ENCODE results near the gene ZIC2. TPM values are rescaled to one million over a fixed set of nuclear protein-coding genes. Genes with fewer than 3 reads are reported as not detected.

Gene ZIC2
- total RNA-seq, 1 experiment from 2014 or later = 426 TPM

DNA sequence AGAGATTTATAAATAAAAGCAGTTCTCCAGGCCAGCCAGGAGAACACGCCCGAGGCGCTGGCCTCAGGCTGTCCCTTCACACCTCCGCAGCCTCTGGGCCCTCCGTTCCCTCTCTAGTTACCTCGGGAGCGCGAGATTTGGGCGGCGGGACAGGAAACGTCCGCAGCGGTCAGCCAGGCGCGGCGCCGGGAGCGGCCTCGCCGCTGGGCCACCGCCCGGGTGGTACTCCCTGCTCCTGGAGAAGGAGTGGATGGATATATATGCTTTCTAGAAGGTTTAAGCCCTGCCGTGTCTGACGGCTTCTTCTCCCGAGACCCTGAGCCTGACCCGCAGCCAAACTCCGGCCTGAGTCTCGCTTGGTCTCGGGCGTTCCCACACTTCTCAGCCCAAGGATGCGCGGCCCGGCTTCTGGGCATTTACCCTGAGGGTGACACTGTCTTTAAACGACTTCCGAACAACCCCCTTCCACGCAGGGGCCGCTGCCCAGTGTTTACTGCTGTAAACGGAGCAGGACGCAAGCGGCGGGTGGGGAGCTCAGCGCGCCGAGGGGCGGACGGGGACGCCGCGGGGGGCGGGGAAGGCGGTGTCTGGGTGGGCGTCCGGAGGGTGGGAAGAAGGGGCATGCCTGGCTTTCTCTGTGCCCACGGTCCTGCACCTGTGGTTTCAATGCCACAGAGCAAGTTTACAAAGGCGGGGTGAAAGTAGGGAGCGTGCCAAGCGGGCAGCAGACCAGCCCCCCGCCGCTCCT is 2.0 kb upstream of the ZIC2 start:
- no peak overlapping the region for H2BK120ac ChIP-seq (ENCODE audit: low read depth, low read length, poor library complexity, severe bottlenecking)
- H3K56ac ChIP-seq (ENCODE audit: insufficient read length, low read depth, low read length) = no peak overlapping the region
- peak overlapping the region in 2 of 3 experiments; percentile 79 to 80; a peak in 5 of 7 replicates for H3K27ac Mint-ChIP-seq
- no peak overlapping the region for H2BK5ac ChIP-seq (ENCODE audit: insufficient read length, low read length)
- peaks cover 41 to 45% of the 10 kb centered on the region in 2 experiments for H3K4me1 Mint-ChIP-seq
- no peak overlapping the region for H3K27ac ChIP-seq (ENCODE audit: insufficient read length, low read depth, low read length)
- peak overlapping the region; percentile 85 for H3K4me2 ChIP-seq (ENCODE audit: insufficient read depth, insufficient read length, low read length)
- H3K79me1 ChIP-seq (ENCODE audit: insufficient read depth, low read depth, low read length, poor library complexity, severe bottlenecking) = peaks cover 3% of the 10 kb centered on the region
- no peaks in the 10 kb centered on the region for H3K9me3 ChIP-seq (ENCODE audit: control insufficient read depth, low read depth, low read length)
- H3K23ac ChIP-seq (ENCODE audit: insufficient read length, low read depth, low read length) = no peak overlapping the region
- peaks cover 24% of the 10 kb centered on the region for H3K79me2 ChIP-seq (ENCODE audit: insufficient read depth, low read length)
- WGBS (ENCODE audit: extremely low coverage, insufficient read length, low lambda C conversion rate) = no CpG with 5 or more reads among the region's 59 CpGs
- peak overlapping the region; percentile 73 to 85 for H3K4me3 Mint-ChIP-seq
- H3K27me3 ChIP-seq (ENCODE audit: insufficient read depth, low read length) = peaks cover 12% of the 10 kb centered on the region; the same call in 1 of the 2 replicates
- H2BK20ac ChIP-seq (ENCODE audit: low read depth, low read length, poor library complexity, severe bottlenecking) = no peak overlapping the region
- H2BK12ac ChIP-seq (ENCODE audit: insufficient read length, low read depth, low read length) = peak overlapping the region; percentile 77
- TF ChIP-seq, protein P1, sequence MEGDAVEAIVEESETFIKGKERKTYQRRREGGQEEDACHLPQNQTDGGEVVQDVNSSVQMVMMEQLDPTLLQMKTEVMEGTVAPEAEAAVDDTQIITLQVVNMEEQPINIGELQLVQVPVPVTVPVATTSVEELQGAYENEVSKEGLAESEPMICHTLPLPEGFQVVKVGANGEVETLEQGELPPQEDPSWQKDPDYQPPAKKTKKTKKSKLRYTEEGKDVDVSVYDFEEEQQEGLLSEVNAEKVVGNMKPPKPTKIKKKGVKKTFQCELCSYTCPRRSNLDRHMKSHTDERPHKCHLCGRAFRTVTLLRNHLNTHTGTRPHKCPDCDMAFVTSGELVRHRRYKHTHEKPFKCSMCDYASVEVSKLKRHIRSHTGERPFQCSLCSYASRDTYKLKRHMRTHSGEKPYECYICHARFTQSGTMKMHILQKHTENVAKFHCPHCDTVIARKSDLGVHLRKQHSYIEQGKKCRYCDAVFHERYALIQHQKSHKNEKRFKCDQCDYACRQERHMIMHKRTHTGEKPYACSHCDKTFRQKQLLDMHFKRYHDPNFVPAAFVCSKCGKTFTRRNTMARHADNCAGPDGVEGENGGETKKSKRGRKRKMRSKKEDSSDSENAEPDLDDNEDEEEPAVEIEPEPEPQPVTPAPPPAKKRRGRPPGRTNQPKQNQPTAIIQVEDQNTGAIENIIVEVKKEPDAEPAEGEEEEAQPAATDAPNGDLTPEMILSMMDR (conservative IDR thresholded peaks at IDR 0.05) = no peak
- H4K91ac ChIP-seq (ENCODE audit: insufficient read length, low read depth, low read length) = no peak overlapping the region
- H2AFZ ChIP-seq (ENCODE audit: low read length) = no peak overlapping the region
- no peak overlapping the region for H3T11ph ChIP-seq (ENCODE audit: low read length)
- peak overlapping the region; percentile 29 for H4K5ac ChIP-seq (ENCODE audit: insufficient read length, low read depth, low read length)
- H3K23me2 ChIP-seq (ENCODE audit: insufficient read length, low read depth, low read length, poor library complexity, severe bottlenecking) = peaks cover 46% of the 10 kb centered on the region
- peaks cover 8% of the 10 kb centered on the region for H3K4me1 ChIP-seq (ENCODE audit: insufficient read depth, low read length)
- peaks cover 23% of the 10 kb centered on the region in 3 experiments for H3K36me3 Mint-ChIP-seq (ENCODE audit: insufficient read depth in 1 of 3, low read depth in 3 of 3)
- peak overlapping the region; percentile 91 for H3K9ac ChIP-seq (ENCODE audit: extremely low read depth, insufficient read length, low read length)
- DNase-seq = peak; percentile 70
- no peak overlapping the region for H3K4ac ChIP-seq (ENCODE audit: low read depth, low read length)
- peaks cover 44% of the 10 kb centered on the region for H3K27me3 Mint-ChIP-seq (ENCODE audit: low read depth)
- no peak overlapping the region for H2BK15ac ChIP-seq (ENCODE audit: low read depth, low read length)
- peak overlapping the region; percentile 85 for H3K14ac ChIP-seq (ENCODE audit: insufficient read depth, low read length)
- H4K20me1 ChIP-seq (ENCODE audit: control insufficient read depth, insufficient read depth, insufficient read length) = no peaks in the 10 kb centered on the region
- peak overlapping the region; percentile 70 for H3K18ac ChIP-seq (ENCODE audit: insufficient read length, low read depth, low read length)
- no peak overlapping the region for H2AK5ac ChIP-seq (ENCODE audit: insufficient read length, low read length)
- H3K9me3 Mint-ChIP-seq = peaks cover 21 to 24% of the 10 kb centered on the region in 2 experiments
- no peak overlapping the region for H4K8ac ChIP-seq (replicated peaks; ENCODE audit: insufficient read length, low read depth, low read length)

Measured in H9 (cell line).